HPDE6-E6E7 (cell line): Measurements from ENCODE around the gene NT5DC4.
"Not testable (repeated sequence)": the region's sequence is repeated elsewhere in the genome, so short reads cannot be mapped to it uniquely, and the experiment has no call there.

Experiments
- DNase-seq: peaks from one replicate; pipeline ENCODE4 v3.0.0; 2011; ENCODE audit warnings: missing footprints; ENCODE audit errors: extremely low spot score

The NT5DC4 gene

DNA sequence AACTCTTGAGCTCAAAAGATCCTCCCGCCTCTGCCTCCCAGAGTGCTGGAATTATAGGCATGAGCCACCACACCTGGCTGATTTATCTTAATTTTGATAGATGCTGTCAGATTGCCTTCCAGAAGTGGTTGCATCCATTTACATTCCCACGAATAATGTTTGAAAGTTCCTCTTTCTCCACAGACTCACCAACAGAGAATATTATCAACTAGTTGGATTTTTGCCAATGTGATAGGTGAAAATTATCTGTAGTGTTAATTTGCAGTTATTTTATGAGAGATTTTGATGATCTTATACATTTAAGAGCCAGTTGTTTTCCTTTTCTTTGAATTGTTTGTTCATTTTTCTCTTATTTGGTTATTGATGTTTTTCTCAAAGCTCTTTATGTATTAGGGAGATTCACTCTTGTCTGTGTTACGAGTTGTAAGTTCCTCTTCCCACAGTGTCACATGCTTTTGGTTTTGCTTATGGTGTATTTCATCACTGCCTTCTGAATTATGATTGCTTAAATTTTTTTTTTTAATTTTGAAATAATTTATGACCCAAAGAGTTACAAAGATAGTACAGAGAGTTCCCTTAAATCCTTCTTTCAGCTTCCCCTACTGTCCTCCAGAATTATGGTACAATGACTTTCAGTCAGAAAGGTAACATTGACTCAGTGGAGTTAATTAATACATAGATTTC is 20.7 kb upstream of the NT5DC4 start:
- DNase-seq, result no peak

DNA sequence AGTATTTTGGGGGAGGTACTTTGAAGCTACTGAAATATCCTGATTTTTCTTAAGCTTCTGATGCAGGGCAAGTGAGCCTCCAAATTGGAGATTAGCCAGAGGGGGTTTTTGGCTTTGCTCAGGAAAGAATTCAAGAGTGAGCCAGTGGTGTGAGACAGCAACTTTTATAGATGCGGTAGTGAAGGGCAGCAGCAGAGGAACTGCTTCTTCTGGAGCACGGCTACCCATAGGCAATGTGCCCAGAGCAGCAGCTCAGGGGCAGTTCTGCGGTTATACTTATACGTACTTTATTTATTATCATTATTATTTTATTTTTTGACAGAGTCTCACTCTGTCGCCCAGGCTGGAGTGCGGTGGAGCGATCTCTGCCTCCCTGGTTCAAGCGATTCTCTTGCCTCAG is 19.8 kb upstream of the NT5DC4 start:
- no peak for DNase-seq

DNA sequence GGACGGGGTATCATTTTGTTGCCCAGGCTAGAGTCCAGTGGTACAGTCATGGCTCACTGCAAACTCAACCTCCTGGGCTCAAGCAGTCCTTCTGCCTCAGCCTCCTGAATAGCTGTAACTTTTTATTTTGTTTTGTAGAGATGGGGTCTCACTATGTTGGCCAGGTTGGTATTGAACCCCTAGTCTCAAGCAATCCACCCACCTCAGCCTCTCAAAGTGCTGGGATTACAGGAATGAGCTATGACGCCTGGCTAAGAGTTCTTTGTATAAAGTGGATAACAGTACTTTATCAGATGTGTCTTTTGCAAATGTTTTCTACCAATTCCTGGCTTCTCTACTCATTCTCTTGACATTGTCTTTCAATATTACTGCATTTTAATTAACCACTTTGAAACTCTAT is 17.1 kb upstream of the NT5DC4 start:
- no peak for DNase-seq

DNA sequence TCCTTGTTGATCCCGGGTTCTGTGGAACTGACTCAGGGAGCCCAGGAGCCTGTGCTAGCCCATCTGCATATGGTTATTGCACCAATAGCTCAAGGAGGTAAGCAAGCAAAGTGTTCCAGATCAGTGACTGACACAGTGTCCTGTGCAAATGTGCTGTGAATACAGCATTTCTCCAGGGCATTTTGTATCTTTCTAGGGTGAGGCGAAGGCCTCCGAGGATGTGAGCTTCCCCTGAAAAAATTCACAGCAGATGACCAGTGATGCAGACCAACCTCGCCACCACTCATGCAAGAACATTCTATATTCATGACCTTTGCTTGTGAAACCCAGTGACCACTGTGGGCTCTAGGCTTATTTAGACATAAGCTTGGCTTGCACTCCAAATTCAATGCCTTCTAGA is 15.2 kb upstream of the NT5DC4 start:
- no peak for DNase-seq

DNA sequence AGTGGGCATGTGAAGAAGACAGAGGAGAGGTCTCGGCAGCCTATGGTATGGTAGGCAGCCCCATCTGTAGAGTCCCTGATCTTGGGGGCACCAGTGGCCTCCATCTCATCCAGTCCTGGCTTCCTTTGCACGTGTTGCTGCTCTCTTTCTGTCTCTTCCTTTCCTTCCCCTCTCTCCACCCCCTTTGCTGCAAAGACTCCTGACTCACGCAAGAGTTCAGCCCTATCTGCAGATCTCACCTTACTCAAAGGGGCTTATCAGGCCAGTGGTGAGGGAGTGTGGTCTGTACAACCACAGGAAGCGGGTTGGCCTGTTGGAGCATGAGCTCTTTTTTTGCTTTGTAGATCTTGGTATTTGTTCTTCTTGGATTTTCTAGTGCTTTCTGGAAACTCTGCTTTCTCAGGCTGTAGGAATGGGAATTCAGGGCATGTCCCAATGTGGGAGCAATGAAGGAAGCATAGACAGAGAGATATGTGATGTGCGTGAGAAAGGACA is 14.6 kb upstream of the NT5DC4 start:
- DNase-seq, result no peak

DNA sequence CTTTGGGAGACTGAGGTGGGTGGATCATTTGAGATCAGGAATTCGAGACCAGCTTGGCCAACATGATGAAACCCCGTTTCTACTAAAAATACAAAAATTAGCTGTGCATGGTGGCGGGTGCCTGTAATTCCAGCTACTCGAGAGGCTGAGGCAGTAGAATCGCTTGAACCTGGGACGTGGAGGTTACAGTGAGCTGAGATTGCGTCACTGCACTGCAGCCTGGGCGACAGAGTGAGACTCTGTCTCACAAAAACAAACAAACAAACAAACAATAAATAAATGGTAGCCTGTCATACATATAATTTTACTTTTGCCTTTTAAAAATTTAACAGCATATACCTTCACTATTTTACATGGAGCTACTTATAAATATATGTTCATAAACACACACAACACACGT is 13.9 kb upstream of the NT5DC4 start:
- DNase-seq, result not testable (repeated sequence)

DNA sequence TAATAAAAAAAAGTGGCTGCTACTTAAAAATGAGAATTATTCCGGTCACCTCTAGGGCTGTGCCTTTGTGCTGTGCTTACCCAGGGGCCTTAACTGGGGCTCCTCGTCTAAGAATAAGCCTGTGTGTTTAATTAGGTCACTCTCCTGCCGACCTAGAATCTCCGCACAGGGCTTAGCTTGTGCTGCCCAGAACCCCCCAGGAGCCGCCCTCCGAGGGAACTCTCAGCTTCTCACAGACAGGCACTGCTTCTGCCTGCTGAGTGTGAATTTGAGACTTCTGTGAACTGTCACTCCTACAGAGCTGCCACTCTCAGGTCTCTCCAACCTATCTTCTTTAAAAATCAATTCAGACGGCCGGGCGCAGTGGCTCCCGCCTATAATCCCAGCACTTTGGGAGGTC is 11.9 kb upstream of the NT5DC4 start:
- no peak for DNase-seq

DNA sequence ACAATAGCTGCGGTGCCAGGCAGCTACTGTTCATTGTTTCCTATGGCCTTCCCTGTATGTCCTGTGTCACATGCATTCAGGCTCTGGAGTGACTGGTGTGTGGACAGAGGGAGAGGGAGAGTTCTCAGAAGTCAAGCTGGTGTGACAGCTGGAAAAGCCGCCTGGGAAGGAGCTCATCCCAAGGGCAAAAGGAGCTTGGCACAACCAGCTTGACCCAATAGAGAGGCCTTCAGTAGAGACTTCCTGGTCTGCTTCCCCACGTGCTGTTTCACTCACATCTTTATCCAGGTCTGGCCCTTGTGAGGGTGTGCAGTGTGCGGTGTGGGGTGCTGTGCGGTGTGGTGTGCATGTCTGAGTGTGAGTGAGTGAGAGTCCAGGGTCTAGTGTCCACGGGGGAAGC is 11.1 kb upstream of the NT5DC4 start:
- no peak for DNase-seq

DNA sequence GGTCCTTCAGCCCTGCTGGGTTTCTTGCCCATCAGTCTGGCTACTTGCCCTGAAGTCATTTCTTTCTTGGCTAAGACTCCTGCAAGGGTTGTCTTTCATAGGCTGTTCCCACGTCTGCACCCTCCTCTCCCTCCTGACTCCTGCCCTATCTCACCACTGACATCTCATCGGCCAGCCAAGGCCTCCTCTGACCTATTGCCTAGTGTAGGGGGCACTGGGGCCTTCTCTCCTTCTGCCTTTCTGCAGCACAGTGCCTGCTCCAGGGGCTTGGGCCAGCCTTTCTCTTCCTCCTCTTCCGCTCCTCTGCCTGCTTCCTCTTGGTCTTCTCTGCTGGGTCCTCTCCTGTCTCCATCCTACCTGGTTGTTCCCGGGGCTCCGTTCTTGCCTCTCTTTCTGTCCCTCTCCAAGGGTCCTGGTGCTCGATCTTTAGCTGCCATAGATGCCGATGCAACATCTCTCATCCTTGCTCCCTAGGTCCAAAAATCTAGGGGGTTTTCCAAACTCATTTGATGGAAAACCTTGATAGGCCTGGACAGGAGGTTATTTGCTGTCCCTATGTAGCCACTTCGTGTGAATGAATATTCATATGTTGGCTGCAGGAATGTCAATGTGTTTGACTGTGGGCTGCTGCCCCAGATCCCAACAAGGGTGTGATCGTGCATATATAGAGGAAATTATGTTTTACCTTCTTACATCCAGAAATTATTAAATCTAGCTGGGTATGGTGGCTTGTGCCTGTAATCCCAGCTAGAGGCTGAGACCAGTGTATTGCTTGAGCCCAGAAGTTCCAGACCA is 9.7 kb upstream of the NT5DC4 start:
- DNase-seq, result no peak

DNA sequence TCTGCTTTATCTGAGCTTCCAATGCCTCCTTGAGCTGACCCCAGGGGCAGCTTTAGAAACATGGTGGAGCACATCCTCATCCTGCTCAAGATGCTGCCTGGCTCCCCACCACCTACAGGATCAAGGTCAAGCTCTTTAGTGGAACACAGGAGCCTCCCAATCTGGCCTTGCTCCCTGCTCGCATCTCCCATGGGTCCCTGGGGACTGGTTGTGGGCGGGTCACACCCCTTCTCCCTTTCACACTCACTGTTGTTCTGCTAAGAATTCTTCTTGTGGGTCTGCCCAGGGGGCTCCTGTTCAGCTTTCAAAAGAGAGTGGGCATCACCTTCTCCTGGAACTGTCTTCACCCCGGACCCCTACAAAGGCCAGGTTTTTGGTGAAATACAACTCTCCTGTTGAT is 8.4 kb upstream of the NT5DC4 start:
- no peak for DNase-seq

DNA sequence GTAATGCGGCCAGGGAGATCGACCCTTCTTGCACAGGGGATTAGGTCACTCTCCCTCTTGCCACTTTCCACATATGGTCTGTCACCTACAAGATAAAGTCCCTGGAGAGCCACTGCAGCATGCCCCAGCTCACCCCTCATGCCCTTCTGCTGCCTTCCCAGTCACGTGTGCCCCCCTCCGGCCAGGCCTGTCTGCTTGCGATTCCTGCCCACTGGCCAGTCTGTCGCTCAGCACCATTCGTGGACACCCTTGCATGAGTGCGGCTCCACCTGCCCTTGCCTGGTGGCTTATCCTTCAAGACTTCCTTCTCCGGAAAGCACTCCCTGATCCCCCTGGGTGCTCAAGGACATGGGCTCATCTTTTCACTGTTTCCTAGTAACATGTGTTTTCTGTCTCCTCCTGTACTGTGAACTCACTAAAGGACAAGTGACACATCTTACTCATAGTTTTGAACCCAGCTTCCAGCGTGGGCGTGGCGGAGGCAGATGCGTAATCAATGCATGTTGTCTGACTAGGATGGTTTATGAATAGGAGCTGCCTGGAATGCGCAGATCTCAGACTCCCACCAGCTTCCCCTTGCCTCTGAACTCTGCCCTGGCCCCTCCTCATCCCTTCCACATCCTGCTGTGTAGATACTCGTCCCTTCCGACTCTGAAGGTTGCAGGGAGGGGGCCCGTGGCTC is 7.8 kb upstream of the NT5DC4 start:
- no peak for DNase-seq

DNA sequence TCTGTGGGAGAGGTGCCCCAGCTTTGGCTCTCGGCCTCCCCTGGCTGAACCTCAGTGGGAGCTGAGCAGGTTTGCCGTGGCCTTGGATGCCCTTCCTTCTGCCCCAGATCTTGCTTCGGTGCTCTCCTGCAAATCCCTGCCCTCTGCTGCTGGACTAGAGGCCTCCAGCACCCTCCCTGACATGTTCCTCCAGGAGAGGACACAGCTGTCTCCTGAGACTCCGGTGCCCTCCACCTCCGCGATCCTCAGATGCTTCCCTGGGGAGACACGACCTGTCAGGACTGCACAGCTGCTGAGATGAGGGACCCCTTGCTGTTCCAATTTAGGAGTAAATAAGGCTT is 7.3 kb upstream of the NT5DC4 start:
- DNase-seq, result no peak

DNA sequence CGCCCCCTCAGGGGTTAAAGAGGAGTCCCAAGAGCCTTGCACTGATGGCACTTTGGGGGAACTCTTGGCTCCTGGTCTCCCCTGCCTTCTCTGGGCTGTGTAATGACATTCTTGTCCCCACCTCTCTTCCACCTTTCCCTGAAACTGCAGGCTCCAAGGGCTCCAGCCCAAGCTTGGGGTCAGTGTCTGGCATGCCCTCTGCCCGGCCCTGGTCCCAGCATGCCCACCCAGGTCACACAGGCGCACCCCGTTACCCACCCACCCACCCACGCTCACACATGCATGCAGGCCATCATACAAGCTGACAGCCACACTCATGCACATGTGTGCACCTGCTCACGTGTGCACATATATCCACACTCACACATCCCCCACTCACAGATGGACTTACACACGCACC is 6.9 kb upstream of the NT5DC4 start:
- DNase-seq, result no peak

DNA sequence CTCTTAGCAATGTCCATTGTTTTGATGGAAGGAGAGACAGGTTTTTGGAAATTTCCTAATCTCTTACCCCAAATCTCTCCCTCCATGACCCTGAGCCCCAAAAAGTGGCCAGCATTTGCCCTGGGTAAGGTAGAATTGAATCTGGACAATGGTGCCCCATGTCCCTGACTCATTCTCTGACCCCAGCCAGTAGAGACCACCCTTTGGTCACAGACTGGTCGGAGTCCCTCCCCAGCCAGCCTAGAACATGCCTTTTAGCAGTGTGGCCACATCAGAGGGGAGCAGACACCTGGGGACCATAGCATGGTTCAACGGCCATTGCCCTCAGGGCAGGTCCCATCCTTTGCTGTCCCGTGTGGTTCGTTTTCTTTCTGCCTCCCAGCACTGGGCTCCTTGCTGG is 6.5 kb upstream of the NT5DC4 start:
- DNase-seq, result no peak

DNA sequence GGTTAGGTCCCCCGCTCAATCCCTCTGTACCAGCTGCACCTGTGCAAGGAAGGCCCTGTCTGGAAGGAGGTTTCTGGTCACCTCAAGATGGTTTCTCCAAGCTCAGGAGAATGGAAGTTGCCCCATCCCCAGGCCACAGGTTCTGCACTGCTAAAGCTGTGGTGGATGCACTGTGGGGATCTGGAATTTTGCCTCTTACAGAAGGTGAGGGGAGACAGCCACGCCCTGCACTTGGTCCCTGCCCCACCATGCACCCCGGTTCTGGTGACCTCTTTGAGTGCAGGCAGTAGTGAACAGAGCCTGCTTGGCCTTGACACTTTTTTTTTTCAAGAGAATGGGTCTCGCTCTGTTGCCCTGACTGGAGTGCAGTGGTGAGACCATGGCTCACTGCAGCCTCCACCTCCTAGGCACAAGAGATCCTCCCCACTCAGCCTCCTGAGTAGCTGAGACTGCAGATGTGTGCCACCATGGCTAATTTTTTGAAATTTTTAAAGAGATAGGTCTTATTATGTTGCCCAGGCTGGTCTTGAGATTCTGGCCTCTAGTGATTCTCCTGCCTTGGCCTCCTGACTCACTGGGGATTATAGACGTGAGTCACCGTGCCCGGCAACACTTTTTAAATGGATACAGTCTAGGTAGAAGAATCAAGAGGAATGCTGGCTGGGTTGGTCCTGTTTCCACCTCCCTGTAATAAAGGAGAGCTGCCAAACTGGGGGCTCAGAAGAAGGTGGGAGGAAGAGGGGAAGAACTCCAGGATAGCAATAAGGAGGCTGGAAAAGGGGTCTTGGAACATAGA is 5.8 kb upstream of the NT5DC4 start:
- DNase-seq, result no peak

DNA sequence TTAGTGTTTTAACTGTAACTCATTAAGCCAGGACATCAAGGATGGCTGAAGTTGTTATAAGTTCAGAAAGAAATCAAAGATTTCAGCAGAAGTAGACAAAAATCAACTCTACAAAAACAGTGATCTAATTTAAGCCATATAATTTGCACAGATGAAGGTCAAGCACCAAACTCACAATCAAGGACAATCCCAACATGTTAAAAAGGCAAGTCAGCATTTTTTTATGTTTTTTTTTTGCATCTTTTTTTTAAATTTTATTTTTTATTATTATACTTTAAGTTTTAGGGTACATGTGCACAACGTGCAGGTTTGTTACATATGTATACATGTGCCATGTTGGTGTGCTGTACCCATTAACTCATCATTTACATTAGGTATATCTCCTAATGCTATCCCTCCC is 4.7 kb upstream of the NT5DC4 start:
- not testable (repeated sequence) for DNase-seq

DNA sequence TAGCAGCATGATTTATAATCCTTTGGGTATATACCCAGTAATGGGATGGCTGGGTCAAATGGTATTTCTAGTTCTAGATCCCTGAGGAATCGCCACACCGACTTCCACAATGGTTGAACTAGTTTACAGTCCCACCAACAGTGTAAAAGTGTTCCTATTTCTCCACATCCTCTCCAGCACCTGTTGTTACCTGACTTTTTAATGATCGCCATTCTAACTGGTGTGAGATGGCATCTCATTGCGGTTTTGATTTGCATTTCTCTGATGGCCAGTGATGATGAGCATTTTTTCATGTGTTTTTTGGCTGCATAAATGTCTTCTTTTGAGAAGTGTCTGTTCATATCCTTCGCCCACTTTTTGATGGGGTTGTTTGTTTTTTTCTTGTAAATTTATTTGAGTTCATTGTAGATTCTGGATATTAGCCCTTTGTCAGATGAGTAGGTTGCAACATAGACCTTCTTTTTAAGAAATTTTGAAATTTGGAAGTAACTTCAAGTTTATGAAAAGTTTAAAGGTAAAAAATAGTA is 3.9 kb upstream of the NT5DC4 start:
- DNase-seq, result not testable (repeated sequence)

DNA sequence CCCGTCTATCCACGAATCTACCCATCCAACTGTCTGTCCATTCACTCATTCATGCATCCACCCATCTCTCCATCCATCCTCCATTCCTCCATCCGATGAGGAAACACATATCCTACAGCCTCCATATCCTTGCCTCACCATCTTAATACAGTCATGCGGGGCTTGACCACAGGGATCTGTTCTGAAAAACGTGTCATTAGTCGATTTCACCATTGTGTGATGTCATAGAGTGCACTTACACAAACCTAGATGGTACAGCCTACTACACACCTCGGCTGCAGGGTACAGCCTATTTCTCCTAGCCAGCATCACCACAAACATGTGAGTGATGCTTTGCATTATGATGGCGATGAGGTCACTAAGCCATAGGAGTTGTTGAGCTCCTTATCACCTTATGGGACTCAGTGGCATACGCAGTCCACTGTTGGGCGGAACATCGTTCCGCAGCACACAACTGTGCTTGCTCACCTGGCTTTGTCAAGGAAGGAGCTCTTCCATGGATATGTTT is 1.9 kb upstream of the NT5DC4 start:
- no peak for DNase-seq

DNA sequence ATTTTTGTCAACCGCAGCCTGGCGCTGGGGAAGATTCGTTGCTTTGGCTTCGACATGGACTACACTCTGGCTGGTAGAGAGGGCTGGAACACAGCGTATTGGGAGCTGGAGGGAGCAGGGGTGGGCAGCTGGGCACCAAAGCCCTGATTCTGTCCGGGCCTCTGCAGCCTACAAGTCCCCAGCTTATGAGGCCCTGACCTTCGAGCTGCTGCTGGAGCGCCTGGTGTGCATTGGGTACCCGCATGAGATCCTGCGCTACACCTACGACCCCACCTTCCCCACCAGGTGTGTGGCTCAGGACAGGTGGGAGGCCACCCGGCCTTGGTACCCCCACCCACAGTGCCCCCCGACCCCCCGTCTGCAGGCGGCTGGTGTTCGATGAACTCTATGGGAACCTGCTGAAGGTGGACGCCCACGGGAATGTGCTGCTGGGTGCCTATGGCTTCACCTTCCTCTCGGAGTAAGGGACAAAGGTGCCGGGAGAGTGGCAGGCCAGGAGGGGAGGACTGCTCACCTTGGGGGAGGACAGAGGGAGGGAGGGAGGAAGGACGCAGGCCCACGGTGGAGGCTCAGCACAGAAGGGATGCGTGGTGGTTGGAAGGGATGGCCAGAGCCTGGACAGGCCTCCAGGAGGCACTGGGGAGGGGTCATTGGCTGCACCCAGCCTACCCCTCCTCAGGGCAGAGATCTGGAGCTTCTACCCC is 1.2 kb downstream of the NT5DC4 start:
- DNase-seq, result no peak

DNA sequence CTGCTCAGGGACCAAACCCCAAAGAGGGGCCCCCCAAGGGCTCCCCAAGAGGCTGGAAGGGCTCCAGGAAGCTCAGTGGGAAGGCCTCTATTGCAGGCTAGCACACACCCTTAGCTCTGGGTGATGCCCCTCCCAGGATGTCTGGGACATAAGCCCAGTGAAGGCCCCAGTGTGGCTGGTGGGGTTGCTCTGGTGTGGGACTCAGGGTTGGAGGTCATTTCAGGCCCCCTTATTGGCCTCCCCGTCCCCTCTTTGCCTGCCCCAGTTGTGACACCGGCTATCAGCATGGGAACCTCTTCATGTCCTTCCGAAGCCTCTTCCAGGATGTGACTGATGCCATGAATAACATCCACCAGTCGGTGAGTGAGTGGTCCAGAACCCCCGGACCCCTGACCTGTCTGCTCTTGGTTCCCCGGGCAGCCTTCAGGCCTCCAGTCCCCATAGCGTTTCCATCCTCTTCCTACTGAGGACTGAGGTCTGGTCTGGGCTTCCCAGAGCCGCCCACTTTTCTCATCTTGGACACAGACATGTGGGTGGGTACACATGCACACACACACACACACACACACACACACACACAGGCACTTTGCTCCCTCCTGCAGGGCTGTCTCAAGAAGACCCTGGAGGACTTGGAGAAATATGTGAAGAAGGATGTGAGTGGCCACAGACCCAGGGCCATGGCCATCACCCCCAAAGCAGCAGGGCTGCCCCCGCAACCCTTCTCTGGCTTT is 2.2 kb downstream of the NT5DC4 start:
- no peak for DNase-seq
